Activated T-cell treated with anti-CD3 and anti-CD28 coated beads, Interleukin-2, amount 50 U/mL, for 24 hours (primary cell): Measurements from ENCODE around the gene SLC9A4.

Experiments used
- DNase-seq: peaks from one replicate; pipeline ENCODE4 v3.0.0-alpha.2; 2020
- H3K27ac Mint-ChIP-seq: 2 replicates; pipeline ENCODE4 v1.8.0; 2020; ENCODE audit warnings: mild to moderate bottlenecking, mixed read lengths
- H3K27me3 Mint-ChIP-seq: 2 replicates; pipeline ENCODE4 v1.8.0; 2020; ENCODE audit warnings: mixed read lengths
- H3K36me3 Mint-ChIP-seq: 2 replicates; pipeline ENCODE4 v1.8.0; 2020; ENCODE audit warnings: low read depth, mixed read lengths
- H3K4me1 Mint-ChIP-seq: 2 replicates; pipeline ENCODE4 v1.8.0; 2020; ENCODE audit warnings: low read depth, mixed read lengths
- H3K4me3 Mint-ChIP-seq: 2 replicates; pipeline ENCODE4 v1.8.0; 2020; ENCODE audit warnings: mild to moderate bottlenecking, moderate library complexity, mixed read lengths
- H3K9me3 Mint-ChIP-seq: 2 replicates; pipeline ENCODE4 v1.8.0; 2020; ENCODE audit warnings: mixed read lengths

Gene SLC9A4

DNA sequence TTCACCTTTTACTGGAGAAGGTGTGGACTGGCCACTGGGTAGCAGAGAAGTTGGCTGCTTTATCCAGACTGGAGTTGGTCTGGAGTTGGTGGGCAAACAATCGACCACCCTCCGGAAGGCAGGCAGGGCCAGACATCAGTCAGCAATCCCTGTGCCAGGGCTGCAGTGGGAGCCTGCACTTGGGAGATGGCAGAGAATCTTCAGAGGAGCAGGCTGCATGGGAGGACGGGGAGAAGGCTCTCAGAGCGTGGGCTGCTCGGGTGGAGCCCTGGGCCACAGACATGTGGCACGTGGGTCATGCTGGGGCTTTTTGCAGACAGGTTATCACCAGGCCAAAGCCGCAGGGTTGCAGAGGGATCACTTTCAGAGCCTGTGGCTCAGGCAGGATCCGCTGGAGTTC, 29.6 kb downstream of the SLC9A4 start:
- H3K9me3 Mint-ChIP-seq = no peaks in the 10 kb centered on the region
- peaks cover 7% of the 10 kb centered on the region for H3K4me1 Mint-ChIP-seq
- H3K27ac Mint-ChIP-seq = no peak overlapping the region
- H3K4me3 Mint-ChIP-seq = no peak overlapping the region
- H3K27me3 Mint-ChIP-seq = peaks cover 23% of the 10 kb centered on the region
- DNase-seq = no peak
- H3K36me3 Mint-ChIP-seq = no peaks in the 10 kb centered on the region

DNA sequence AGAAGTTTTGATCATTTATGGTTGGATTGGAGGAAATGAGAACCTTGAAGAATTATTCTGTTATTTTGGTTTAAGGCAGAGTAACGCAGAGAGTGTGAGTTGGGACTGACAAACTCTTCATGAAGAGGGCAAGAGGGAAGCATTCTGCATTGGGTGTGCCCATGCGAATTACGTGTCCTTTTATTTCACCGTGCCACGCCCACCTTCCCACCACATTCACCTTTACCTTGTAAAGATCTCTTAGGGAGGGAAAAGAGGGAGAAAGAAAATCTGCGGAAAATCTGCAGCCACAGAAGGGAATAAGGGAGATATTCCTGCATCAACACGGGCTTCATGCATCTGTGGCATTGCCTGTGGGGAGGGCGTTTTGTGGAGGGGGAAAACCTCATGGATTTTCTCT, 31.8 kb downstream of the SLC9A4 start:
- H3K9me3 Mint-ChIP-seq = peaks cover 3% of the 10 kb centered on the region
- no peak overlapping the region for H3K27ac Mint-ChIP-seq
- H3K27me3 Mint-ChIP-seq = peaks cover 30% of the 10 kb centered on the region
- no peak for DNase-seq
- H3K4me3 Mint-ChIP-seq = no peak overlapping the region
- H3K4me1 Mint-ChIP-seq = peaks cover 11% of the 10 kb centered on the region
- H3K36me3 Mint-ChIP-seq = no peaks in the 10 kb centered on the region

DNA sequence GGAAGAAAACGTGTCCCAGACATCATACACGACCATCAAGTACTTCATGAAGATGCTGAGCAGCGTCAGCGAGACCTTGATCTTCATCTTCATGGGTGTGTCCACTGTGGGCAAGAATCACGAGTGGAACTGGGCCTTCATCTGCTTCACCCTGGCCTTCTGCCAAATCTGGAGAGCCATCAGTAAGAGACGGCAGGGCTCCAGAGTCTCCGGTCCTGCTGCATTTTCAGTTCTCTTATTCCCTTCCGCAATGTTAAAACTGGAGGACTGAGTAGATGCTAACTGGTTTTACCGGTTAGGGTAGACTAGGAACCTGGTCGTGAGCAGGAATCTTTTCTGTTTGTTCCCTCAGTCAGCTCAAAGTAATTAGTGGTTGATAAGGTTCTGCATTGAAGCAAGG, 32.3 kb downstream of the SLC9A4 start:
- Mint-ChIP-seq H3K9me3 (peaks cover 3% of the 10 kb centered on the region), H3K4me1 (peaks cover 14% of the 10 kb centered on the region), H3K27ac (no peak overlapping the region), H3K27me3 (peaks cover 30% of the 10 kb centered on the region), H3K36me3 (no peaks in the 10 kb centered on the region), H3K4me3 (no peak overlapping the region)
- no peak for DNase-seq

DNA sequence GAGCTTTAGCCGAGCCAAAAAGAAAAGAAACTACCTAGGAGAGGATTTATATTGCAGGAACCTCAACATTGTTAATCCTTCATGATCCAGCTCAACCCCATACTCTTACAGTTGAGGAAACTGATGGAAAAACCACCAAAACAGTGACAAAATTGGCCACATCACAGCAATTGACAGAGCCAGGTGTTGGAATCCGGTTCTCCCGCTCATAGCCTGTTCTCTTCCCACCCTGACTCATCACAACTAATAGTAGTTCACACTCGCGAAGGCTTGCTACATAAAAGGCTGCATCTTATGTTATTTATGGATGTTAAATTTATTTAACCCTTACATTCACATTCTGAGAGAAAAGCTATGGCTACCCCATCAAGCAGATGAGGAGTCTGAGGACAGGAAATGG, 33.7 kb downstream of the SLC9A4 start:
- H3K27me3 Mint-ChIP-seq = peaks cover 27% of the 10 kb centered on the region
- H3K4me1 Mint-ChIP-seq = peaks cover 18% of the 10 kb centered on the region
- no peaks in the 10 kb centered on the region for H3K36me3 Mint-ChIP-seq
- no peak for DNase-seq
- H3K27ac Mint-ChIP-seq = no peak overlapping the region
- no peak overlapping the region for H3K4me3 Mint-ChIP-seq
- H3K9me3 Mint-ChIP-seq = peaks cover 3% of the 10 kb centered on the region

DNA sequence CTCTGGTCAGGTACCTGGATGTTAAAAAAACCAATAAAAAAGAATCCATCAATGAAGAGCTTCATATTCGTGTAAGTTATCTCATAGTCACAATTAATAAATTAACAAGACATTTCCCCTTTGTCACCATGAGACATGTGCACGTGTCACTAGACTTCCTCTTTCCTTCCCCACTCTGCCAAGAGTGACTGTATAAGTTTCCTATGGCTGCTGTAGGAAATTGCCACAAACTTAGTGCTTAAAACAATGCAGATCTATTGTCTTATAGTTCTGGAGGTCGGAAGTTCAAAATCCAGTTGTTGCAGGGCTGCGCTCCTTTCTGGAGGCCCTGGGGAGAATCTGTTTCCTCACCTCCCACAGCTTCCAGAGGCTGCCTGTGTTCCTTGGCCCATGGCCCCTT, 35.8 kb downstream of the SLC9A4 start:
- Mint-ChIP-seq H3K27me3 (peaks cover 31% of the 10 kb centered on the region), H3K27ac (no peak overlapping the region), H3K4me1 (peaks cover 18% of the 10 kb centered on the region), H3K4me3 (no peak overlapping the region), H3K9me3 (peaks cover 3% of the 10 kb centered on the region), H3K36me3 (no peaks in the 10 kb centered on the region)
- DNase-seq = no peak

DNA sequence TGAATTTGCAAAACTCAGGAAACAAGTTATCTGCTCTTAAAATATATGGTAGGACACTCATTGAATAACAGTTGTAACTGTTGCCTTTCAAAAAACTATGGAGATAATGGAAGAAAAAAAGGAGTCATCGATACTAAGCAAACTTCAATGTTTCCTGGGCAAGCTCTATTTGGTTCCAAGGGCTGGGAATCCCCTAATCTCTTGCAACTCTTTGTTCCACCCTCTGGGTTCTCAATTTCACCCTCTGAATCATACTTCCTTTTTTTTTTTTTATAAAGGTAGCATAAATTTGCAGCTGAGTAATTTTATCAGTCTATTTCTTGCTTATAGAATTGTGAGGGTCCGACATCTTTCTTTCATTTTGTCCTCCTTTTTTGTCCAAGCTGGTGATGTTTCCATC, 36.7 kb downstream of the SLC9A4 start:
- peaks cover 3% of the 10 kb centered on the region for H3K9me3 Mint-ChIP-seq
- peaks cover 27% of the 10 kb centered on the region for H3K27me3 Mint-ChIP-seq
- H3K4me3 Mint-ChIP-seq = no peak overlapping the region
- H3K27ac Mint-ChIP-seq = no peak overlapping the region
- H3K36me3 Mint-ChIP-seq = no peaks in the 10 kb centered on the region
- no peak for DNase-seq
- peaks cover 18% of the 10 kb centered on the region for H3K4me1 Mint-ChIP-seq

DNA sequence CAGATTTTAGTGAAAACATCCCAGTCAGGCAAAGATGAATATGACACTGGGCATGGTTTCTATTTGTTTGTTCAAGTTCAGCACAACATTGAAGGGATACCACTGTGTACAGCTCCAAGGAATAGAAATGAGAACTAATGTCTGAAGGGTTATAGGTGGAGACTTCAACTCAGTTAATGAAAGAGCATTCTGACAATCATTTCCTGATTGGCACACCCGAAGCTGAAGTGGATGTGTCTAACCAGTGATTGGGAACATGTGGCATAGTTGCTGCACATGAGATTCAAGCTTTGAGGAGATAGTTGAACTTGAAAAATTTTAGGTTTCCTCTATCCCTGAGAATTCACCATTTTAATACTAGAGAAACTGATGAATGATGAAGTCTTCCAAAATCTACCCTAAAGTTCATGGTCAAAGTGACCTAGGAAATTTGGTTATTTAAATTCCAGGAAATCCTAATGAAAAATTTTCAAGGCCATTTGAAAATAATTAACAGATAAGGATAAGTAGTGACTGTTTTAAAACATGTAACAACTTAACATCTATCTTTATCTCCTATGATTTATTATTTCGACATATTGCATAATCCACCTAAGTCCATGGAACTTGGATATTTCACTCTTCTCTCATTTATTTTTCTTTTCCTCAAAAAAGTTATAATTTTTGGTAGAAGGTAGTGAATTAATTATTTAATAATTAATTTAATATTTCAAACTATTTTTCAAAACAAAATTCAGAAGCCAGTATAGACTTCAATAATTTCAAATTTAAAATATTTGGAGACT, 38.0 kb downstream of the SLC9A4 start:
- Mint-ChIP-seq H3K36me3 (no peaks in the 10 kb centered on the region), H3K4me1 (peaks cover 18% of the 10 kb centered on the region), H3K27ac (no peak overlapping the region), H3K4me3 (no peak overlapping the region), H3K27me3 (peaks cover 27% of the 10 kb centered on the region), H3K9me3 (peaks cover 3% of the 10 kb centered on the region)
- no peak for DNase-seq

DNA sequence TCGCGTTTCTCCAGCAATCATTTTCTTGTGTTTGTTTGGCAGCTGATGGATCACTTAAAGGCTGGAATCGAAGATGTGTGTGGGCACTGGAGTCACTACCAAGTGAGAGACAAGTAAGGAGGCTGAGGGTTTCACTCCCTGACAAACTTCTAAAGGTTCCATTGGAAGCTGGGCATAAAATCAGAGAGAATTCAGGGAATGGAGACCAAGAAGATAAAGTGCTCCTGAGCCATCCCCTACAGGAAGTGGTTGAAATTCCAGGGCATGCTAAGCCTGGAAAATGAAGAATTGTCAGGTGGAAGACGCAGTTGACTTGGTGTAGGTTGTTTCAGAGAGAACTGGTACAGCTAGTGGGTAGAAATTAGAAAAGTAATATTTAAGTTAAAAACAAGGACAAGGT, 39.1 kb downstream of the SLC9A4 start:
- Mint-ChIP-seq H3K4me1 (peaks cover 18% of the 10 kb centered on the region), H3K27ac (no peak overlapping the region), H3K27me3 (peaks cover 21% of the 10 kb centered on the region), H3K4me3 (no peak overlapping the region), H3K9me3 (peaks cover 3% of the 10 kb centered on the region), H3K36me3 (no peaks in the 10 kb centered on the region)
- no peak for DNase-seq

DNA sequence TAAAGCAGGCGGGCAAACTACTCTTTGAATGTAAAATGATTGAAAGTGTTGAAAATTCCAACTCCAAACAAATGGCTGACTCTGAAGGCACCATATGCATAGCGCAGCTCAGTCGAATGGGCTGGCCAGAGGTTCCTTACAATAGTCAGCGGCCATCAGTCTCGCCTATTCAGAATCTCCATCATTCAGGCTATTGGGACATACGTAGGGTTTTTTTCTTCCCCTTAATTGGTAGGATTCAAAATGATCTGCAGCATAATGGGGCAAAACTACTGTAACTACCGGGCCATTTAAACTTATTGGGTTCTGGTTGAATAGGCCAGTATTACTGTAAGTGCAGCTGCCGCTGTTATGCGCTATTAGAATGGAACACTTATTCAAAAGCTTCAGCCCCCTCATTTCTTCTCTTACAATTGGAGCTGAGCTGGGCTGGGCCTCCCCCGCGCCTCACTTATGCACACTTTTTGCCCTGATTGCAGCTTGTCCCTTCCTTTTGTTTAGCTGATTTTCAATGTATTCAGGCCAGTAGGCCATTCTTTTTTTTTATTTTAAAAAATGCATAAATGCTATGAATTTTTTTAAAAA, 40.4 kb downstream of the SLC9A4 start:
- no peak for DNase-seq
- H3K27ac Mint-ChIP-seq = no peak overlapping the region
- H3K4me1 Mint-ChIP-seq = peaks cover 21% of the 10 kb centered on the region
- no peaks in the 10 kb centered on the region for H3K36me3 Mint-ChIP-seq
- peaks cover 18% of the 10 kb centered on the region for H3K27me3 Mint-ChIP-seq
- H3K9me3 Mint-ChIP-seq = peaks cover 3% of the 10 kb centered on the region
- no peak overlapping the region for H3K4me3 Mint-ChIP-seq

DNA sequence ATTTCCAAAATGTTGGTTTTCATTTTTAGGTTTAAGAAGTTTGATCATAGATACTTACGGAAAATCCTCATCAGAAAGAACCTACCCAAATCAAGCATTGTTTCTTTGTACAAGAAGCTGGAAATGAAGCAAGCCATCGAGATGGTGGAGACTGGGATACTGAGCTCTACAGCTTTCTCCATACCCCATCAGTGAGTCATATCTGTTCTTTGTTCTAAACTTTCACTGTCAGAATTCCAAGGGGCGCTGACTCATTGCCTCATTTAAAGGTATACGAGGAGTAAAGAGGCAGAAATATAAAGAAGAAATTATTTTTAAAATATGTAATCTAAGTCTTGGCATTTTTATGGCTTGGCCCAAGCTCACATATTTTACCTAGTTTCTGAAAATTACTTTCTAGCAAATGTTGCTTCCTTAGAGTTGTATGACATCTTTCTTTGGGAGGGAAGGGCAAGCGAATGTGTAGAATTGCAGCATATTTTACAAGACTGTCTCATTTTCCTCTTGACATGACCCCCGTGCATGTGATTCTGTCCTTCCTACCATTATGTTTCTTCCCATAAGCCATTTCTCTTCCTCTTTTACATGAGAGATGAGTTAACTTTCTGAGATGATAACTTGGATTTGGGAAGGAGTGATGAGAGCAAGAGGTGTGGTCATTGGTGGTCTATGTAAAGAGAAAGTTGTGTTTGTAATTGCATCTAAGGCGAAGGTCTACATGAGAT, 41.2 kb downstream of the SLC9A4 start:
- Mint-ChIP-seq H3K27me3 (peaks cover 14% of the 10 kb centered on the region), H3K9me3 (no peaks in the 10 kb centered on the region)

DNA sequence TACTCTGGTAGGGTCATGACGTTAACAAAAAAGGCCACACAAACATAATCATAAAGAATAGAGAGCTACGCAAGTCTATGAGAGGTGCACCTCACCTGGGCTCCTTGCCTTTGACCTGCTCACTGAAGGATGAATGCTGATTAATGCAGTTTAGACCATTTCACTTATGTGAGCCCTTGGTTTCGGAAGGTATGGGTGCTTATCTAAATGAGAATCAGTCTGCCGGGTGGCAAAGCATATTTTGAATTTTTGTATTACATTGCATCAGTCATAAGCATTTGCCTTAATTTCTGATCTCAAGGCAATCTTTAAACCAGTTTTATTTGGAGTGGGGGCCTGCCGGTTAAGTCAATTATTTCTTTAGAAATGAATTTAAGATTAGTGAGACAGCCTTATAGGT, 42.8 kb downstream of the SLC9A4 start:
- no peak for DNase-seq
- no peak overlapping the region for H3K27ac Mint-ChIP-seq
- H3K4me1 Mint-ChIP-seq = peaks cover 3% of the 10 kb centered on the region
- peaks cover 14% of the 10 kb centered on the region for H3K27me3 Mint-ChIP-seq
- H3K36me3 Mint-ChIP-seq = no peaks in the 10 kb centered on the region
- H3K9me3 Mint-ChIP-seq = no peaks in the 10 kb centered on the region
- no peak overlapping the region for H3K4me3 Mint-ChIP-seq

More for the DNA sequence above, 41.2 kb downstream of the SLC9A4 start:
- Mint-ChIP-seq H3K4me3 (no peak overlapping the region), H3K4me1 (peaks cover 17% of the 10 kb centered on the region), H3K36me3 (no peaks in the 10 kb centered on the region), H3K27ac (no peak overlapping the region)
- DNase-seq = no peak

DNA sequence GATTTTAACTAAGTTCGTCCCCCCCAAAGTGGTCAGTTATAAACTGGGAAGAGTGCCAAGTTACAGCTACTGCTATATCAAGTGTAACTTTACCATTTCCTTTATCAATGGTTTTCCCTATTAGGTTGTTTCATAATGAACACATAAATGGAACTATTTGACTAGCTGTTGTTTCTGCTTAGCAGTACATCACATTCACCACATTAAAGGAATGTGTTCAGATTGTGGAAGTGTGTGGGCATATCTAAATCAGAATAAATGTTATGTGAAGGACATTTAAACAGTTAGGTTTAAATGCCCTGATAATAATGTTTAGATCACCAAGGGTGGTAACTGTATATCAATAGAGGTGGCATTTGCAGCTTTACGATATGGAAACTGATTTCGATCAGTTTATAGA, 45.1 kb downstream of the SLC9A4 start:
- Mint-ChIP-seq H3K36me3 (no peaks in the 10 kb centered on the region), H3K27me3 (no peaks in the 10 kb centered on the region), H3K4me3 (no peak overlapping the region), H3K4me1 (peaks cover 3% of the 10 kb centered on the region), H3K9me3 (no peaks in the 10 kb centered on the region), H3K27ac (no peak overlapping the region)
- DNase-seq = no peak

DNA sequence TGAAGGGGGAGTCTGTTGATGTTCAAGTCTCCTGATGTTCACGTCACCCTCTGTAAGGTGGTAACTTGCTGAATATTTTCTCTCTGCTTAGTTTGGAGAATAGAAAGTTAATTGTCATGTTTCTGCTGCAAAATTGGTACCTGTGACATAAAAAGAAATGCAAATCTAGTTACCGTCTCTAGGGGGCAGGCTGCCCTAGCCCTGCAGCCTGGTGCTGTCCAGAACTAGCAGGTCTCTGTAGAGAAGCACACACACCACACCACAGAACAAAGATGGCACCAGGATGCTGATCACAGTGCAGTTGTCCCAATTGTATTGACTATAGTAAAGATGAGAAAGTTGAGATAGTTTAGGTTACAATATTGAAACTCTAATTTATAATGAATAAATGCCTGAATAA, 47.0 kb downstream of the SLC9A4 start:
- Mint-ChIP-seq H3K4me3 (no peak overlapping the region), H3K27me3 (no peaks in the 10 kb centered on the region), H3K4me1 (peaks cover 3% of the 10 kb centered on the region), H3K27ac (no peak overlapping the region), H3K9me3 (no peaks in the 10 kb centered on the region), H3K36me3 (no peaks in the 10 kb centered on the region)
- DNase-seq = no peak

DNA sequence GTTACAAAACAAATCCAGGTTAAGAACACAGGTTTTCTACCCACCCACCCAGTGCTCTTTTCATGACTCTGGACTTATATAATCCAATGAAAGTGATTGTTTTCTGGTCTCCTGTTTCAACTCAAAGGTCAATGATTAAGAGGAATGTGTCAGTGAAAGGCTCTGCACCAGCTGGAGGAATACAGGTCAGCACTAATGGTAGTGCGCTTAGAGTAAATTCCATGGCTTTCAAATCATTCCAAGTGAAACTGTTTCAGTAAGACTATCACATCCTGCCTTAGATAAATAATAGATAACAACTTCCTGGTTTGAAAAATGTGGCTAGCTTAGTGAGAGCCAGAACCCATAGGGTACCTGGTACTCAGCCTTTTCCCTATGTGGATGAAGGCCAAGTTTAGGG, 47.8 kb downstream of the SLC9A4 start:
- no peaks in the 10 kb centered on the region for H3K27me3 Mint-ChIP-seq
- no peak for DNase-seq
- no peak overlapping the region for H3K4me3 Mint-ChIP-seq
- H3K9me3 Mint-ChIP-seq = no peaks in the 10 kb centered on the region
- H3K27ac Mint-ChIP-seq = no peak overlapping the region
- H3K4me1 Mint-ChIP-seq = peaks cover 3% of the 10 kb centered on the region
- H3K36me3 Mint-ChIP-seq = no peaks in the 10 kb centered on the region

DNA sequence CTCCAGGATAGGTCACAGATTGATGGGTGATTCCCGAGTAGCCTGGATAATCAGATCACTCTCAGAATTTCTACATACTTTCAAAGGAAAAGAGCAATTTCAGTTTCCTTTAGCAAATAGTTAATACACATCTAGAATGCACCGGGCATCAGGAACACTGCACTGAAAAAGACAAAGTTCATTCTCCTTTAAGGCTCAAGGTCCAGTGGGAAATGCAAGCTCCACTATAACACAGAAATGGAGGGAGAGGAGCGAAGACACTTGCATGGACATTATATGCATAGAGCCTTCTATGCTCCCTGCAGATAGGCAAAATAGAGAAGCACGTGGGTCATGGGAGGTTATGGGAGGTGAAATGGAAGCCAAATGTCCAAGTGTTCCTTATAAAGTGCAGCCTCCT, 49.1 kb downstream of the SLC9A4 start:
- H3K27me3 Mint-ChIP-seq = no peaks in the 10 kb centered on the region
- H3K4me1 Mint-ChIP-seq = peaks cover 3% of the 10 kb centered on the region
- H3K27ac Mint-ChIP-seq = no peak overlapping the region
- H3K36me3 Mint-ChIP-seq = no peaks in the 10 kb centered on the region
- no peak overlapping the region for H3K4me3 Mint-ChIP-seq
- H3K9me3 Mint-ChIP-seq = no peaks in the 10 kb centered on the region
- no peak for DNase-seq
